Gastrocnemius medialis (tissue), 4 donors: ENCODE results near the gene GSTM3. TPM values are rescaled to one million over a fixed set of nuclear protein-coding genes. Genes with fewer than 3 reads are reported as not detected.
"Not testable (repeated sequence)": the region's sequence is repeated elsewhere in the genome, so short reads cannot be mapped to it uniquely, and the experiment has no call there.

Experiments
- ATAC-seq, 2 donors: fragments of 150-250 bp; one replicate each; pipeline ENCODE4 v1.9.1; 2016
- DNase-seq, 2 donors: peaks; one replicate each; pipeline ENCODE4 v3.0.0-alpha.2; 2019
- H3K27ac ChIP-seq, 4 donors: fragments of 200-600 bp; sonication (generic); 1 replicate in 1 of 4; 2 replicates in 3 of 4; pipeline ENCODE4 v1.5.1; 2016 to 2018; ENCODE audit warnings: mild to moderate bottlenecking in 2 of 4, moderate library complexity in 1 of 4
- H3K27me3 ChIP-seq, 3 donors: fragments of 200-600 bp; sonication (generic) in 2 of 3; 1 replicate in 1 of 3; 2 replicates in 2 of 3; pipeline versions ENCODE4 v1.5.1 to v1.6.0; 2016 to 2019; ENCODE audit warnings: mild to moderate bottlenecking in 1 of 3, moderate library complexity in 1 of 3
- H3K36me3 ChIP-seq, 2 donors: fragments of 200-600 bp; sonication (generic) in 1 of 2; one replicate each; pipeline ENCODE4 v1.5.1; 2017 to 2018
- H3K4me1 ChIP-seq, 2 donors: fragments of 200-600 bp; sonication (generic) in 1 of 2; one replicate each; pipeline ENCODE4 v1.5.1; 2016 to 2017; ENCODE audit warnings: mild to moderate bottlenecking in 2 of 2
- H3K4me3 ChIP-seq, 4 donors: fragments of 200-600 bp; sonication (generic) in 3 of 4; 1 replicate in 1 of 4; 2 replicates in 3 of 4; pipeline ENCODE4 v1.5.1; 2016 to 2019; ENCODE audit warnings: mild to moderate bottlenecking in 2 of 4
- H3K9me3 ChIP-seq, 3 donors: fragments of 200-600 bp; sonication (generic) in 2 of 3; 1 replicate in 1 of 3; 2 replicates in 2 of 3; pipeline ENCODE4 v1.5.1; 2016 to 2019
- CTCF ChIP-seq, 5 experiments: fragments of 450-650 bp in 3 of 5; fragments of 200-600 bp in 2 of 5; sonication (generic) in 2 of 5; IDR thresholded peaks in 4 of 5; conservative IDR thresholded peaks in 1 of 5; 1 replicate in 4 of 5; 2 replicates in 1 of 5; pipeline ENCODE4 v1.5.1; 2016 to 2019; ENCODE audit warnings: antibody characterized with exemption in 5 of 5, mild to moderate bottlenecking in 3 of 5, moderate library complexity in 3 of 5
- POLR2A ChIP-seq, 2 donors: fragments of 450-650 bp; IDR thresholded peaks; one replicate each; pipeline ENCODE4 v1.6.1; 2017; ENCODE audit warnings: antibody characterized with exemption in 2 of 2, mild to moderate bottlenecking in 2 of 2, moderate library complexity in 2 of 2
- in situ Hi-C, 4 donors: fragments of 200-750 bp; cut with MboI; loops; one replicate each; pipeline versions ENCODE4 v1.15.0 to v1.8.0; 2017; ENCODE audit warnings: low sequenced_read_pairs in 4 of 4
- intact Hi-C: fragments of 100-400 bp; cut with DNase I; formaldehyde crosslinking; loops from one replicate; pipeline ENCODE4 v1.15.1; 2023; ENCODE audit warnings: low total_unique reads
- total RNA-seq, 4 donors: library from RNA; depleted of rRNA; stranded (reverse); fragments of >200 nt; gene quantifications; one replicate each; pipeline versions ENCODE4 v1.1.0 to v1.2.3, GENCODE V29; 2016

GSTM3 gene
- total RNA-seq, 4 donors from 2014 or later, result 54.2 to 85.6 (median 71.8) TPM

- in situ Hi-C loops, result no loop called here
- no peak for DNase-seq
- Histone ChIP-seq H3K27ac (no peak overlapping the region), H3K4me3 (no peak overlapping the region), H3K27me3 (no peaks in the 10 kb centered on the region), H3K36me3 (no peaks in the 10 kb centered on the region), H3K4me1 (no peaks in the 10 kb centered on the region), H3K9me3 (no peaks in the 10 kb centered on the region)
- intact Hi-C loops, result no loop called here
- TF ChIP-seq POLR2A (IDR thresholded peaks at IDR 0.05) (no peak), CTCF (IDR thresholded peaks at IDR 0.05 in 4 of 5, conservative IDR thresholded peaks at IDR 0.05 in 1 of 5) (no peak)
- no peak for ATAC-seq
These were observed 35.4 kb downstream of the GSTM3 start for GRCh38 chr1:109705411-109705810.

- no peak for ATAC-seq
- intact Hi-C loops (loop anchor here (5.0 kb wide), 1 partner anchor 62 kb away; no protein-coding TSS in a partner anchor), in situ Hi-C loops (no loop called here)
- Histone ChIP-seq H3K4me1 (no peaks in the 10 kb centered on the region), H3K36me3 (no peaks in the 10 kb centered on the region), H3K27me3 (no peaks in the 10 kb centered on the region), H3K9me3 (no peaks in the 10 kb centered on the region), H3K4me3 (no peak overlapping the region), H3K27ac (no peak overlapping the region)
- TF ChIP-seq CTCF (IDR thresholded peaks at IDR 0.05 in 4 of 5, conservative IDR thresholded peaks at IDR 0.05 in 1 of 5), result peak in 1 of 5 experiments; percentile 37
- no peak for TF ChIP-seq POLR2A (IDR thresholded peaks at IDR 0.05)
- no peak for DNase-seq
These were observed 36.7 kb downstream of the GSTM3 start for GRCh38 chr1:109704173-109704572.

GRCh38 chr1:109702940-109703339 lies 37.9 kb downstream of the GSTM3 start:
- H3K9me3 ChIP-seq, H3K27me3 ChIP-seq, H3K27ac ChIP-seq, H3K4me1 ChIP-seq, H3K4me3 ChIP-seq, H3K36me3 ChIP-seq, DNase-seq, ATAC-seq, in situ Hi-C loops: not testable (repeated sequence)
- intact Hi-C loops, result loop anchor here (5.0 kb wide), 1 partner anchor 61 kb away; no protein-coding TSS in a partner anchor

GRCh38 chr1:109697861-109698260 lies 43.0 kb downstream of the GSTM3 start:
- H3K36me3 ChIP-seq, H3K9me3 ChIP-seq, intact Hi-C loops, H3K27ac ChIP-seq, H3K4me1 ChIP-seq, DNase-seq, ATAC-seq, H3K27me3 ChIP-seq, in situ Hi-C loops, H3K4me3 ChIP-seq: not testable (repeated sequence)

GRCh38 chr1:109697066-109697465 lies 43.8 kb downstream of the GSTM3 start:
- DNase-seq, result no peak
- Histone ChIP-seq H3K9me3 (no peaks in the 10 kb centered on the region), H3K4me1 (no peaks in the 10 kb centered on the region), H3K4me3 (no peak overlapping the region), H3K36me3 (no peaks in the 10 kb centered on the region), H3K27me3 (no peaks in the 10 kb centered on the region), H3K27ac (no peak overlapping the region)
- ATAC-seq, result no peak
- intact Hi-C loops (no loop called here), in situ Hi-C loops (no loop called here)
- TF ChIP-seq POLR2A (IDR thresholded peaks at IDR 0.05) (no peak), CTCF (IDR thresholded peaks at IDR 0.05 in 4 of 5, conservative IDR thresholded peaks at IDR 0.05 in 1 of 5) (no peak)

GRCh38 chr1:109695138-109695537 lies 45.7 kb downstream of the GSTM3 start:
- in situ Hi-C loops, H3K36me3 ChIP-seq, H3K27me3 ChIP-seq, H3K27ac ChIP-seq, DNase-seq, ATAC-seq, H3K4me3 ChIP-seq, intact Hi-C loops, H3K9me3 ChIP-seq, H3K4me1 ChIP-seq: not testable (repeated sequence)

- H3K9me3 ChIP-seq, DNase-seq, H3K27ac ChIP-seq, intact Hi-C loops, H3K4me1 ChIP-seq, in situ Hi-C loops, H3K27me3 ChIP-seq, H3K4me3 ChIP-seq, ATAC-seq, H3K36me3 ChIP-seq: not testable (repeated sequence)
These were observed 46.4 kb downstream of the GSTM3 start for GRCh38 chr1:109694400-109694799.
